GM19025 (cell line): ENCODE data around the gene ZNF436.
"Not testable (repeated sequence)": the region's sequence is repeated elsewhere in the genome, so short reads cannot be mapped to it uniquely, and the experiment has no call there.

Source experiments
- ATAC-seq: cut with Tn5 transposase; IDR thresholded peaks from one replicate; pipeline ENCODE4 v1.9.1; 2021; ENCODE audit warnings: mild to moderate bottlenecking, low read depth, moderate library complexity; ENCODE audit not compliant: unreplicated experiment

Gene ZNF436

GRCh38 chr1:23330846-23331245 lies 38.8 kb downstream of the ZNF436 start:
- ATAC-seq, result no peak

GRCh38 chr1:23325393-23325792 lies 44.2 kb downstream of the ZNF436 start:
- ATAC-seq, result no peak

- no peak for ATAC-seq
These were observed 46.9 kb downstream of the ZNF436 start for GRCh38 chr1:23322770-23323169.

GRCh38 chr1:23310280-23310679 lies 59.4 kb downstream of the ZNF436 start:
- not testable (repeated sequence) for ATAC-seq
